H1 (cell line): ENCODE measurements around the gene DLEC1. TPM values are rescaled to one million over a fixed set of nuclear protein-coding genes. Genes with fewer than 3 reads are reported as not detected.

Source experiments
- CTCF ChIA-PET: fragments of 300-600 bp; sonication (Branson Sonifier 250); formaldehyde crosslinking; loops from one replicate; lab custom pipeline; 2021; ENCODE audit not compliant: partially characterized antibody; lab: Charles Lee
- POLR2A ChIA-PET: fragments of 300-600 bp; sonication (Branson Sonifier 250); formaldehyde crosslinking; loops from one replicate; lab custom pipeline; 2021; ENCODE audit warnings: inconsistent platforms; ENCODE audit not compliant: partially characterized antibody; lab: Charles Lee
- DNase-seq, 2 experiments: peaks; one replicate each; pipeline versions ENCODE4 v3.0.0 to v3.0.0-alpha.2; 2010 to 2022; ENCODE audit warnings: low spot score in 2 of 2, low read depth in 1 of 2, mixed read lengths in 1 of 2
- FAIRE-seq: peaks from 2 replicates; lab custom pipeline; 2011; peaks lifted over from hg19 to GRCh38; lab: Jason Lieb, UNC
- H2AFZ ChIP-seq: 2 replicates; pipeline ENCODE4 v1.8.1; 2012; ENCODE audit warnings: low read length, inconsistent platforms
- H2AK5ac ChIP-seq: 2 replicates; pipeline ENCODE4 v1.6.1; 2013; ENCODE audit warnings: low read depth, low read length
- H2BK120ac ChIP-seq: replicated peaks from 2 replicates; pipeline ENCODE3; 2013; ENCODE audit warnings: low read depth, low read length, inconsistent platforms
- H2BK12ac ChIP-seq: 2 replicates; pipeline ENCODE4 v1.6.1; 2013; ENCODE audit warnings: low read depth, low read length
- H2BK15ac ChIP-seq: 2 replicates; pipeline ENCODE4 v1.6.1; 2013; ENCODE audit warnings: low read length
- H2BK20ac ChIP-seq: 2 replicates; pipeline ENCODE4 v1.6.1; 2013; ENCODE audit warnings: low read length
- H2BK5ac ChIP-seq: 2 replicates; pipeline ENCODE4 v1.6.1; 2013; ENCODE audit warnings: low read depth, low read length
- H3K14ac ChIP-seq: 2 replicates; pipeline ENCODE4 v1.6.1; 2013; ENCODE audit warnings: inconsistent platforms; ENCODE audit not compliant: insufficient read length
- H3K18ac ChIP-seq: 2 replicates; pipeline ENCODE4 v1.6.1; 2013; ENCODE audit warnings: low read length; ENCODE audit errors: extremely low read depth
- H3K23ac ChIP-seq: 2 replicates; pipeline ENCODE4 v1.6.1; 2013; ENCODE audit warnings: inconsistent platforms; ENCODE audit not compliant: insufficient read length
- H3K23me2 ChIP-seq: 2 replicates; pipeline ENCODE4 v1.6.1; 2013; ENCODE audit warnings: low read depth, low read length
- H3K27ac ChIP-seq: 2 replicates; pipeline ENCODE4 v1.6.1; 2011; ENCODE audit warnings: low read depth, low read length, inconsistent platforms
- H3K27me3 ChIP-seq, 4 experiments: replicated peaks in 1 of 4; 1 replicate in 1 of 4; 2 replicates in 3 of 4; pipeline versions ENCODE4 v1.6.1 to v1.8.1; 2011 to 2013; ENCODE audit warnings: low read length in 3 of 4, mild to moderate bottlenecking in 3 of 4, inconsistent platforms in 2 of 4, mixed read lengths in 2 of 4, moderate library complexity in 1 of 4; ENCODE audit not compliant: control insufficient read depth in 3 of 4, insufficient read depth in 3 of 4; ENCODE audit errors: extremely low read depth in 1 of 4
- H3K36me3 ChIP-seq, 4 experiments: 2 replicates each; pipeline versions ENCODE4 v1.6.1 to v1.8.1; 2011 to 2013; ENCODE audit warnings: mild to moderate bottlenecking in 4 of 4, low read length in 3 of 4, moderate library complexity in 2 of 4, control low read depth in 1 of 4, inconsistent platforms in 1 of 4; ENCODE audit not compliant: insufficient read depth in 4 of 4, control insufficient read depth in 2 of 4
- H3K4ac ChIP-seq: replicated peaks from 2 replicates; pipeline ENCODE3; 2013; ENCODE audit warnings: low read length, low read depth, mixed read lengths, inconsistent platforms; ENCODE audit not compliant: insufficient read length
- H3K4me1 ChIP-seq, 4 experiments: replicated peaks in 1 of 4; 1 replicate in 1 of 4; 2 replicates in 3 of 4; pipeline versions ENCODE4 v1.6.1 to v1.8.1; 2011 to 2013; ENCODE audit warnings: low read length in 3 of 4, inconsistent platforms in 2 of 4, mixed read lengths in 1 of 4; ENCODE audit not compliant: insufficient read depth in 4 of 4, control insufficient read depth in 3 of 4
- H3K4me2 ChIP-seq, 2 experiments: 2 replicates each; pipeline versions ENCODE4 v1.6.1 to v1.8.1; 2011 to 2013; ENCODE audit warnings: low read depth in 2 of 2, low read length in 2 of 2, control low read depth in 1 of 2, inconsistent platforms in 1 of 2, mild to moderate bottlenecking in 1 of 2; ENCODE audit not compliant: insufficient read depth in 1 of 2
- H3K4me3 ChIP-seq, 4 experiments: fragments of 200-600, 300-600 bp in 1 of 4; sonication (generic), shearing (Covaris generic), sonication (Bioruptor Twin) in 1 of 4; 2 replicates each; pipeline versions ENCODE4 v1.5.1 to v1.8.1; 2011 to 2016; ENCODE audit warnings: low read length in 4 of 4, low read depth in 3 of 4, control low read depth in 2 of 4, inconsistent platforms in 2 of 4, mild to moderate bottlenecking in 2 of 4, mixed read lengths in 1 of 4, moderate library complexity in 1 of 4; ENCODE audit not compliant: insufficient read depth in 2 of 4; ENCODE audit errors: extremely low read depth in 1 of 4
- H3K56ac ChIP-seq: replicated peaks from 2 replicates; pipeline ENCODE3; 2013; ENCODE audit warnings: low read depth, mild to moderate bottlenecking, mixed read lengths, low read length, inconsistent platforms; ENCODE audit not compliant: insufficient read length
- H3K79me1 ChIP-seq: 2 replicates; pipeline ENCODE4 v1.6.1; 2013; ENCODE audit warnings: low read depth, low read length, control low read depth
- H3K79me2 ChIP-seq, 2 experiments: 2 replicates each; pipeline versions ENCODE4 v1.6.1 to v1.8.1; 2012 to 2013; ENCODE audit warnings: low read length in 2 of 2, mild to moderate bottlenecking in 2 of 2, inconsistent platforms in 1 of 2; ENCODE audit not compliant: insufficient read depth in 2 of 2, control insufficient read depth in 1 of 2
- H3K9ac ChIP-seq, 4 experiments: replicated peaks in 1 of 4; 1 replicate in 1 of 4; 2 replicates in 3 of 4; pipeline versions ENCODE4 v1.6.1 to v1.8.1; 2011 to 2013; ENCODE audit warnings: low read depth in 3 of 4, low read length in 3 of 4, control low read depth in 2 of 4, mild to moderate bottlenecking in 2 of 4, moderate library complexity in 2 of 4, inconsistent platforms in 1 of 4; ENCODE audit errors: extremely low read depth in 1 of 4
- H3K9me3 ChIP-seq, 2 experiments: 2 replicates each; pipeline versions ENCODE4 v1.6.1 to v1.8.1; 2012 to 2013; ENCODE audit warnings: mild to moderate bottlenecking in 2 of 2, moderate library complexity in 2 of 2, control low read depth in 1 of 2, inconsistent platforms in 1 of 2, low read depth in 1 of 2, low read length in 1 of 2, mixed read lengths in 1 of 2; ENCODE audit not compliant: insufficient read depth in 2 of 2
- H4K20me1 ChIP-seq, 2 experiments: replicated peaks in 1 of 2; 2 replicates each; pipeline versions ENCODE3 to v1.8.1; 2011 to 2013; ENCODE audit warnings: inconsistent platforms in 2 of 2, low read length in 2 of 2, mild to moderate bottlenecking in 1 of 2; ENCODE audit not compliant: insufficient read depth in 2 of 2, control insufficient read depth in 1 of 2
- H4K5ac ChIP-seq: 2 replicates; pipeline ENCODE4 v1.6.1; 2013; ENCODE audit warnings: low read length, low read depth, mixed read lengths, inconsistent platforms; ENCODE audit not compliant: insufficient read length
- H4K8ac ChIP-seq: 2 replicates; pipeline ENCODE4 v1.8.0; 2013; ENCODE audit warnings: mild to moderate bottlenecking, moderate library complexity, low read length, inconsistent platforms; ENCODE audit not compliant: insufficient read depth; ENCODE audit errors: extremely low read depth
- H4K91ac ChIP-seq: replicated peaks from 2 replicates; pipeline ENCODE3; 2013; ENCODE audit warnings: low read length, mixed read lengths, inconsistent platforms; ENCODE audit not compliant: insufficient read length
- ATF2 ChIP-seq: IDR thresholded peaks from 2 replicates; pipeline ENCODE4 v1.6.1; 2012; ENCODE audit warnings: low read length, inconsistent platforms
- CEBPB ChIP-seq: IDR thresholded peaks from 2 replicates; pipeline ENCODE4 v1.6.1; 2012; ENCODE audit warnings: low read depth, low read length
- CHD2 ChIP-seq: IDR thresholded peaks from 2 replicates; pipeline ENCODE4 v1.6.1; 2012; ENCODE audit warnings: low read length, improper control_type of control experiment
- CTBP2 ChIP-seq: IDR thresholded peaks from 2 replicates; pipeline ENCODE4 v1.7.0; 2011; ENCODE audit warnings: borderline replicate concordance, mild to moderate bottlenecking, moderate library complexity, mixed read lengths, low read length; ENCODE audit not compliant: insufficient read depth, insufficient read length
- FOSL1 ChIP-seq: IDR thresholded peaks from 2 replicates; pipeline ENCODE4 v1.6.1; 2011; ENCODE audit warnings: mild to moderate bottlenecking, low read depth, low read length, moderate library complexity; ENCODE audit not compliant: insufficient read depth
- JUN ChIP-seq: IDR thresholded peaks from 2 replicates; pipeline ENCODE4 v1.6.1; 2011; ENCODE audit warnings: low read depth, mild to moderate bottlenecking, improper control_type of control experiment, low read length
- KDM4A ChIP-seq: IDR thresholded peaks from one replicate; pipeline ENCODE4 v1.7.1; 2012; ENCODE audit warnings: low read depth, mild to moderate bottlenecking, moderate library complexity, low read length, inconsistent platforms; ENCODE audit not compliant: severe bottlenecking
- KDM5A ChIP-seq: fragments of 200-600 bp; IDR thresholded peaks from 2 replicates; pipeline ENCODE4 v1.7.1; 2012; ENCODE audit warnings: mild to moderate bottlenecking, low read length, inconsistent platforms, mixed read lengths
- POU5F1 ChIP-seq: IDR thresholded peaks from 2 replicates; pipeline ENCODE4 v1.6.1; 2011; ENCODE audit warnings: low read depth, mild to moderate bottlenecking, low read length, moderate library complexity
- RAD21 ChIP-seq, 2 experiments: IDR thresholded peaks in 1 of 2; conservative IDR thresholded peaks in 1 of 2; 2 replicates each; pipeline ENCODE4 v1.6.1; 2011; ENCODE audit warnings: low read depth in 2 of 2, low read length in 2 of 2, improper control_type of control experiment in 1 of 2, inconsistent platforms in 1 of 2, mild to moderate bottlenecking in 1 of 2, moderate library complexity in 1 of 2
- RNF2 ChIP-seq: fragments of 200-900, 300-1000 bp; sonication (generic); IDR thresholded peaks from 2 replicates; pipeline ENCODE4 v1.7.1; 2016; ENCODE audit warnings: borderline replicate concordance, low read depth, mild to moderate bottlenecking, antibody characterized with exemption, low read length; ENCODE audit not compliant: poor library complexity, severe bottlenecking; ENCODE audit errors: missing control alignments
- SP4 ChIP-seq: IDR thresholded peaks from 2 replicates; pipeline ENCODE4 v1.6.1; 2012; ENCODE audit warnings: low read length, inconsistent platforms
- WGBS, 2 experiments: shearing (Covaris generic) in 1 of 2; methylation state at CpG; one replicate each; pipeline versions ENCODE4 v1.1.6 to v1.1.7; 2013 to 2015; ENCODE audit warnings: low lambda C conversion rate in 2 of 2, mixed read lengths in 2 of 2, inconsistent platforms in 1 of 2, low coverage in 1 of 2, missing lambda C conversion rate in 1 of 2; ENCODE audit not compliant: insufficient replicate concordance in 2 of 2, insufficient coverage in 1 of 2, insufficient read length in 1 of 2; ENCODE audit errors: extremely low coverage in 1 of 2, missing lambda C conversion rate in 1 of 2; 5-methylcytosine and 5-hydroxymethylcytosine counted together
- polyA plus RNA-seq, 7 experiments: library from polyadenylated mRNA; depleted of rRNA in 3 of 7; stranded (reverse) in 5 of 7; unstranded in 2 of 7; fragments of >200 nt in 5 of 7; fragments of 200-250 nt in 2 of 7; gene quantifications; 1 replicate in 5 of 7; 2 replicates in 1 of 7; 4 replicates in 1 of 7; pipeline versions ENCODE4 v1.2.1 to v1.2.3, GENCODE V29; 2011 to 2013; ENCODE audit warnings: missing spikeins in 2 of 7, mixed read lengths in 2 of 7
- total RNA-seq: library from RNA; stranded (reverse); fragmentation: NEBNext Ultra II Directional; extraction: Animal tissue kit (Norgen Biotek cat#: 25700); gene quantifications from 2 replicates; pipeline ENCODE4 v1.2.1, GENCODE V29; 2021

DLEC1 gene
- total and polyA plus RNA-seq, 2 of the 8 experiments (the other 6 are each of a cell fraction or from before 2014, with no cell fraction given): 0.26 to 0.76 TPM

- Histone ChIP-seq H2BK20ac (no peak overlapping the region), H4K8ac (no peak overlapping the region), H3K56ac (no peak overlapping the region), H3K23me2 (no peaks in the 10 kb centered on the region), H3K4me1 (no peaks in the 10 kb centered on the region), H3K36me3 (peaks cover 0 to 7% (median 2%) of the 10 kb centered on the region in 4 experiments; a peak in 2 of 8 replicates), H3K27ac (no peak overlapping the region), H3K79me1 (no peaks in the 10 kb centered on the region; the same call in 1 of the 2 replicates), H2AK5ac (no peak overlapping the region), H3K14ac (no peak overlapping the region), H2BK12ac (no peak overlapping the region), H3K27me3 (no peaks in the 10 kb centered on the region), H2AFZ (no peak overlapping the region), H2BK15ac (no peak overlapping the region), H3K18ac (no peak overlapping the region), H2BK120ac (no peak overlapping the region), H4K91ac (no peak overlapping the region), H4K20me1 (peaks cover 0 to 2% of the 10 kb centered on the region in 2 experiments), H3K9me3 (no peaks in the 10 kb centered on the region), H3K4me3 (no peak overlapping the region), H4K5ac (no peak overlapping the region), H3K9ac (no peak overlapping the region), H3K23ac (no peak overlapping the region), H3K79me2 (no peaks in the 10 kb centered on the region), H2BK5ac (no peak overlapping the region), H3K4ac (no peak overlapping the region), H3K4me2 (no peak overlapping the region)
- 92% methylated on average over 3 of the region's 3 CpGs; no CpG with 5 or more reads in 1 of the 2 experiments for WGBS, 2 experiments
- DNase-seq (no peak), FAIRE-seq (no peak)
- ChIA-PET POLR2A (interaction anchor here (0.9 kb wide), 1 partner anchor 10 kb away, joined by 4 read pairs; no protein-coding TSS in a partner anchor), CTCF (interaction anchor here (0.5 to 9.6 kb wide), 4 partner anchors 9 to 709 kb away, joined by 3 to 74 read pairs (median 6); no protein-coding TSS in a partner anchor)
- no peak for TF ChIP-seq POU5F1
- TF ChIP-seq KDM4A: no peak
- TF ChIP-seq KDM5A: no peak
- no peak for TF ChIP-seq FOSL1
- TF ChIP-seq JUN: no peak
- no peak for TF ChIP-seq ATF2
- no peak for TF ChIP-seq CTBP2
- no peak for TF ChIP-seq CHD2
- no peak for TF ChIP-seq CEBPB
- no peak for TF ChIP-seq SP4
- no peak for TF ChIP-seq RNF2
- TF ChIP-seq RAD21 (IDR thresholded peaks at IDR 0.05 in 1 of 2, conservative IDR thresholded peaks at IDR 0.05 in 1 of 2; ENCODE audit: low read depth in 2 of 2, low read length in 2 of 2): no peak
Observed at GRCh38 chr3:38015984-38016383, 23.0 kb upstream of the DLEC1 start.
